ENCODE measurements around the gene TMEM38B. TPM values are rescaled to one million over a fixed set of nuclear protein-coding genes. Genes with fewer than 3 reads are reported as not detected.
"Not testable (repeated sequence)": the region's sequence is repeated elsewhere in the genome, so short reads cannot be mapped to it uniquely, and the experiment has no call there.

Gene TMEM38B
- total RNA-seq, 1 experiment from 2014 or later: 48.6 TPM

DNA sequence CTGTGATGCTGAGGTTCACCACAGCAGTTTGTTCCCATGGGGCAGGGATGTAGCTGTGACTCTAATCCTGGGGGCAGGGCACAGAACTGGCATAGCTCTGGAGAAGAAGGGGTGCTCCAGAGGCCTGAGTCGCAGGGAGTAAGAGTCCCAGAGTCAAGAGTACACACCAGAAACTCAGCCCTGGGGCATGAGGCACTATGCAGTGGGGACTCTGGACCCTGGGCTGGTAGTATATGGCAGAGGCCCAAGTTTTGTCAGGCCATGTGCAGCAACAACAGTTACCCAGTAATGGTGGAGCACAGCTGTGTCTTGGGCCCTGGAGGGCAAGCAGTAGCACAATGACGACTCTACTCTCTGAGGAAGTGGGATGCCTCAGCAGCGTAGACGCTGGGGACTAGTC is 42.9 kb downstream of the TMEM38B start:
- ChIA-PET CTCF (no interaction called here), POLR2A (no interaction called here)
- H3K36me3 Mint-ChIP-seq (ENCODE audit: insufficient read depth, unreplicated experiment): peaks cover 33% of the 10 kb centered on the region
- Histone ChIP-seq H3K36me3 (ENCODE audit: control insufficient read depth, insufficient read depth, low read length) (no peaks in the 10 kb centered on the region; the same call in 1 of the 2 replicates), H3K4me1 (no peaks in the 10 kb centered on the region), H3K9me3 (peaks cover 16% of the 10 kb centered on the region), H3K4me3 (ENCODE audit: low read depth, low read length) (no peak overlapping the region), H3K27me3 (replicated peaks; ENCODE audit: control insufficient read depth, insufficient read depth, low read length) (no peaks in the 10 kb centered on the region)
- H3K9me3 Mint-ChIP-seq (ENCODE audit: unreplicated experiment): peaks cover 34% of the 10 kb centered on the region
- H3K27me3 Mint-ChIP-seq (ENCODE audit: insufficient read depth, unreplicated experiment): no peaks in the 10 kb centered on the region
- H3K4me3 Mint-ChIP-seq (ENCODE audit: unreplicated experiment): no peak overlapping the region
- DNase-seq: no peak
- intact Hi-C loops (cut with micrococcal nuclease; ENCODE audit: unreplicated experiment): no loop called here
- no peaks in the 10 kb centered on the region for H3K4me1 Mint-ChIP-seq (ENCODE audit: low read depth, unreplicated experiment)
- no peak overlapping the region for H3K27ac Mint-ChIP-seq (ENCODE audit: unreplicated experiment)
- no peak for TF ChIP-seq CTCF (IDR thresholded peaks at IDR 0.05; ENCODE audit: insufficient read depth in 1 of 2, low read depth in 1 of 2, low read length in 1 of 2, severe bottlenecking in 1 of 2, unreplicated experiment in 1 of 2)
- no TSS peak for BruUV-seq (replicated peaks)

- Mint-ChIP-seq H3K27ac (ENCODE audit: unreplicated experiment) (no peak overlapping the region), H3K4me1 (ENCODE audit: low read depth, unreplicated experiment) (no peaks in the 10 kb centered on the region), H3K36me3 (ENCODE audit: insufficient read depth, unreplicated experiment) (peaks cover 5% of the 10 kb centered on the region), H3K4me3 (ENCODE audit: unreplicated experiment) (no peak overlapping the region), H3K9me3 (ENCODE audit: unreplicated experiment) (no peaks in the 10 kb centered on the region), H3K27me3 (ENCODE audit: insufficient read depth, unreplicated experiment) (no peaks in the 10 kb centered on the region)
- Histone ChIP-seq H3K9me3 (no peaks in the 10 kb centered on the region), H3K4me3 (ENCODE audit: low read depth, low read length) (no peak overlapping the region), H3K27me3 (replicated peaks; ENCODE audit: control insufficient read depth, insufficient read depth, low read length) (no peaks in the 10 kb centered on the region), H3K36me3 (ENCODE audit: control insufficient read depth, insufficient read depth, low read length) (no peaks in the 10 kb centered on the region; the same call in 1 of the 2 replicates), H3K4me1 (no peaks in the 10 kb centered on the region)
- BruUV-seq (replicated peaks): no TSS peak
- no peak for TF ChIP-seq CTCF (IDR thresholded peaks at IDR 0.05; ENCODE audit: insufficient read depth in 1 of 2, low read depth in 1 of 2, low read length in 1 of 2, severe bottlenecking in 1 of 2, unreplicated experiment in 1 of 2)
- intact Hi-C loops (cut with micrococcal nuclease; ENCODE audit: unreplicated experiment): no loop called here
- ChIA-PET CTCF (no interaction called here), POLR2A (no interaction called here)
- no peak for DNase-seq
Measured at GRCh38 chr9:105742088-105742487, 47.7 kb downstream of the TMEM38B start.

DNA sequence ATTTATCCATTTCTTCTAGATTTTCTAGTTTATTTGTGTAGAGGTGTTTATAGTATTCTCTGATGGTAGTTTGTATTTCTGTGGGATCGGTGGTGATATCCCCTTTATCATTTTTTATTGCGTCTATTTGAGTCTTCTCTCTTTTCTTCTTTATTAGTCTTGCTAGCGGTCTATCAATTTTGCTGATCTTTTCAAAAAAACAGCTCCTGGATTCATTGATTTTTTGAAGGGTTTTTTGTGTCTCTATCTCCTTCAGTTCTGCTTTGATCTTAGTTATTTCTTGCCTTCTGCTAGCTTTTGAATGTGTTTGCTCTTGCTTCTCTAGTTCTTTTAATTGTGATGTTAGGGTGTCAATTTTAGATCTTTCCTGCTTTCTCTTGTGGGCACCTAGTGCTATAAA is 53.0 kb downstream of the TMEM38B start:
- intact Hi-C loops (cut with micrococcal nuclease; ENCODE audit: unreplicated experiment); BruUV-seq (replicated peaks); POLR2A ChIA-PET; CTCF ChIA-PET; H3K36me3 Mint-ChIP-seq (ENCODE audit: insufficient read depth, unreplicated experiment); H3K36me3 ChIP-seq (ENCODE audit: control insufficient read depth, insufficient read depth, low read length); H3K4me1 Mint-ChIP-seq (ENCODE audit: low read depth, unreplicated experiment); H3K9me3 ChIP-seq; H3K4me3 Mint-ChIP-seq (ENCODE audit: unreplicated experiment); H3K27ac Mint-ChIP-seq (ENCODE audit: unreplicated experiment); H3K4me1 ChIP-seq; H3K4me3 ChIP-seq (ENCODE audit: low read depth, low read length); H3K27me3 Mint-ChIP-seq (ENCODE audit: insufficient read depth, unreplicated experiment); DNase-seq; H3K27me3 ChIP-seq (replicated peaks; ENCODE audit: control insufficient read depth, insufficient read depth, low read length); H3K9me3 Mint-ChIP-seq (ENCODE audit: unreplicated experiment): not testable (repeated sequence)

DNA sequence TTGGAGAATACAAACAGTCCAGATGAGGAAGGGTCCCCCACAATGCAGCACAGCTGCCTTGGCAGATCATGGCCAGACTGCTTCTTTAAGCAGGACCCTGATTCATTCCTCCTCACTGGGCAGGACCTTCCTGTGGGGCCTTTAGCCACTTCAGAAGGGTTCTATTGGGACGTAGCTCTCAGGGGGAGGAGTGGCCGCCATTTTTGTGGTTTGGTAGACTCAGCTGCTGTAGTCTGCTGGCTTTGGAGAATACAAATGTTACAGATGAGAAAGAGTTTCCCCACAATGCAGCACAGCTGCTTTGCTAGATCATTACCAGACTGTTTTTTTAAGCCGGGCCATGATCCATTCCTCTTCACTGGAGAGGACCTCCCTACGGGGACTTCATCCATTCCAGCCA is 57.4 kb downstream of the TMEM38B start:
- ChIA-PET CTCF (no interaction called here), POLR2A (no interaction called here)
- no peak for TF ChIP-seq CTCF (IDR thresholded peaks at IDR 0.05; ENCODE audit: insufficient read depth in 1 of 2, low read depth in 1 of 2, low read length in 1 of 2, severe bottlenecking in 1 of 2, unreplicated experiment in 1 of 2)

More for the DNA sequence above, 57.4 kb downstream of the TMEM38B start:
- H3K4me1 ChIP-seq: no peaks in the 10 kb centered on the region
- H3K36me3 ChIP-seq (ENCODE audit: control insufficient read depth, insufficient read depth, low read length): peaks cover 3% of the 10 kb centered on the region; the same call in 1 of the 2 replicates
- no TSS peak for BruUV-seq (replicated peaks)
- H3K4me3 ChIP-seq (ENCODE audit: low read depth, low read length): no peak overlapping the region
- Mint-ChIP-seq H3K4me3 (ENCODE audit: unreplicated experiment) (no peak overlapping the region), H3K9me3 (ENCODE audit: unreplicated experiment) (peaks cover 21% of the 10 kb centered on the region), H3K36me3 (ENCODE audit: insufficient read depth, unreplicated experiment) (peaks cover 8% of the 10 kb centered on the region), H3K27me3 (ENCODE audit: insufficient read depth, unreplicated experiment) (no peaks in the 10 kb centered on the region), H3K4me1 (ENCODE audit: low read depth, unreplicated experiment) (no peaks in the 10 kb centered on the region), H3K27ac (ENCODE audit: unreplicated experiment) (no peak overlapping the region)
- no peak for DNase-seq
- no peaks in the 10 kb centered on the region for H3K27me3 ChIP-seq (replicated peaks; ENCODE audit: control insufficient read depth, insufficient read depth, low read length)
- no peaks in the 10 kb centered on the region; the same call in 1 of the 2 replicates for H3K9me3 ChIP-seq
- intact Hi-C loops (cut with micrococcal nuclease; ENCODE audit: unreplicated experiment): no loop called here

All from Caco-2 (cell line).